Measurements from ENCODE around the gene MYH13. TPM values are rescaled to one million over a fixed set of nuclear protein-coding genes. Genes with fewer than 3 reads are reported as not detected.

MYH13 gene
- total RNA-seq, 2 experiments from 2014 or later = not detected

DNA sequence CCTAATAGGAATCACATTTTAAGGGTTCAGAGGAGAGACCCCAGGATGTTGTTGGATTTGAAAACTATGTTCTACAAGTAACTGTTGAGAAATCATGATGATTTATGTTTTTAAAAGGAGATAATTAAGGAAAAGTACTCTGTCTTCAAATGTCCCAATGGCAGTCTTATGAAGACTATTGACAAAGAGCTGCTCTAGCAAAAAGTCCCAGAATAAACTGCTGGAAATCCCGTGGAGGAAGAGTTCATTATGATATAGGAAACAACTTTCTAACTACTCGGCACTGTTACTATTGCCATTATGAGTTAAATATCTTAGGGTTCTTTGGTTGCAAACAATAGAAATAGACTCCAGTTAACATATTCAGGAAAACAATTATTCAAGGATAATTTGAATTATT is 108.8 kb downstream of the MYH13 start:
- DNase-seq (ENCODE audit: low spot score) = no peak
- Histone ChIP-seq H3K27ac (ENCODE audit: low read depth, low read length, poor library complexity, severe bottlenecking) (no peak overlapping the region), H3K9me3 (ENCODE audit: low read length) (no peaks in the 10 kb centered on the region), H4K20me1 (ENCODE audit: insufficient read depth, low read length) (no peaks in the 10 kb centered on the region), H3K9me2 (ENCODE audit: insufficient read depth, low read length) (no peaks in the 10 kb centered on the region), H3K4me3 (ENCODE audit: low read depth, low read length, poor library complexity, severe bottlenecking) (no peak overlapping the region), H3K4me2 (ENCODE audit: low read length) (no peak overlapping the region), H2AFZ (ENCODE audit: low read length) (no peak overlapping the region), H3K36me3 (ENCODE audit: insufficient read depth, low read length) (no peaks in the 10 kb centered on the region), H3K4me1 (ENCODE audit: insufficient read depth, low read length, poor library complexity, severe bottlenecking) (no peaks in the 10 kb centered on the region), H3K79me2 (ENCODE audit: insufficient read depth, low read depth, low read length) (no peaks in the 10 kb centered on the region)
- ChIA-PET CTCF (ENCODE audit: unreplicated experiment) (no interaction called here), POLR2A (no interaction called here)
- intact Hi-C loops (cut with micrococcal nuclease; ENCODE audit: unreplicated experiment) = no loop called here
- no TSS peak for BruUV-seq (replicated peaks)
- no peak for TF ChIP-seq EZH2phosphoT487 (IDR thresholded peaks at IDR 0.05; ENCODE audit: borderline replicate concordance, low read depth, low read length)
- TF ChIP-seq, protein P1, sequence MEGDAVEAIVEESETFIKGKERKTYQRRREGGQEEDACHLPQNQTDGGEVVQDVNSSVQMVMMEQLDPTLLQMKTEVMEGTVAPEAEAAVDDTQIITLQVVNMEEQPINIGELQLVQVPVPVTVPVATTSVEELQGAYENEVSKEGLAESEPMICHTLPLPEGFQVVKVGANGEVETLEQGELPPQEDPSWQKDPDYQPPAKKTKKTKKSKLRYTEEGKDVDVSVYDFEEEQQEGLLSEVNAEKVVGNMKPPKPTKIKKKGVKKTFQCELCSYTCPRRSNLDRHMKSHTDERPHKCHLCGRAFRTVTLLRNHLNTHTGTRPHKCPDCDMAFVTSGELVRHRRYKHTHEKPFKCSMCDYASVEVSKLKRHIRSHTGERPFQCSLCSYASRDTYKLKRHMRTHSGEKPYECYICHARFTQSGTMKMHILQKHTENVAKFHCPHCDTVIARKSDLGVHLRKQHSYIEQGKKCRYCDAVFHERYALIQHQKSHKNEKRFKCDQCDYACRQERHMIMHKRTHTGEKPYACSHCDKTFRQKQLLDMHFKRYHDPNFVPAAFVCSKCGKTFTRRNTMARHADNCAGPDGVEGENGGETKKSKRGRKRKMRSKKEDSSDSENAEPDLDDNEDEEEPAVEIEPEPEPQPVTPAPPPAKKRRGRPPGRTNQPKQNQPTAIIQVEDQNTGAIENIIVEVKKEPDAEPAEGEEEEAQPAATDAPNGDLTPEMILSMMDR (conservative IDR thresholded peaks at IDR 0.05; ENCODE audit: low read length) = no peak

- H3K4me2 ChIP-seq (ENCODE audit: low read length) = no peak overlapping the region
- no TSS peak for BruUV-seq (replicated peaks)
- ChIA-PET CTCF (ENCODE audit: unreplicated experiment) (no interaction called here), POLR2A (no interaction called here)
- intact Hi-C loops (cut with micrococcal nuclease; ENCODE audit: unreplicated experiment) = no loop called here
- H3K4me3 ChIP-seq (ENCODE audit: low read depth, low read length, poor library complexity, severe bottlenecking) = no peak overlapping the region
- H3K9me3 ChIP-seq (ENCODE audit: low read length) = no peaks in the 10 kb centered on the region
- H3K9me2 ChIP-seq (ENCODE audit: insufficient read depth, low read length) = no peaks in the 10 kb centered on the region
- no peaks in the 10 kb centered on the region for H3K79me2 ChIP-seq (ENCODE audit: insufficient read depth, low read depth, low read length)
- no peak overlapping the region for H2AFZ ChIP-seq (ENCODE audit: low read length)
- no peaks in the 10 kb centered on the region for H3K4me1 ChIP-seq (ENCODE audit: insufficient read depth, low read length, poor library complexity, severe bottlenecking)
- DNase-seq (ENCODE audit: low spot score) = no peak
- no peaks in the 10 kb centered on the region for H4K20me1 ChIP-seq (ENCODE audit: insufficient read depth, low read length)
- H3K36me3 ChIP-seq (ENCODE audit: insufficient read depth, low read length) = no peaks in the 10 kb centered on the region
- H3K27ac ChIP-seq (ENCODE audit: low read depth, low read length, poor library complexity, severe bottlenecking) = no peak overlapping the region
- no peak for TF ChIP-seq EZH2phosphoT487 (IDR thresholded peaks at IDR 0.05; ENCODE audit: borderline replicate concordance, low read depth, low read length)
- TF ChIP-seq, protein P1 (conservative IDR thresholded peaks at IDR 0.05; ENCODE audit: low read length) = no peak
Measured at GRCh38 chr17:10262451-10262850, 110.4 kb downstream of the MYH13 start.

GRCh38 chr17:10261098-10261497 is 111.7 kb downstream of the MYH13 start:
- H3K9me2 ChIP-seq (ENCODE audit: insufficient read depth, low read length) = no peaks in the 10 kb centered on the region
- POLR2A ChIA-PET = no interaction called here
- CTCF ChIA-PET (ENCODE audit: unreplicated experiment) = no interaction called here
- no peak overlapping the region for H3K27ac ChIP-seq (ENCODE audit: low read depth, low read length, poor library complexity, severe bottlenecking)
- no peak overlapping the region for H3K4me3 ChIP-seq (ENCODE audit: low read depth, low read length, poor library complexity, severe bottlenecking)
- no peaks in the 10 kb centered on the region for H4K20me1 ChIP-seq (ENCODE audit: insufficient read depth, low read length)
- no peaks in the 10 kb centered on the region for H3K36me3 ChIP-seq (ENCODE audit: insufficient read depth, low read length)
- H3K79me2 ChIP-seq (ENCODE audit: insufficient read depth, low read depth, low read length) = no peaks in the 10 kb centered on the region
- no peak overlapping the region for H3K4me2 ChIP-seq (ENCODE audit: low read length)
- no peaks in the 10 kb centered on the region for H3K4me1 ChIP-seq (ENCODE audit: insufficient read depth, low read length, poor library complexity, severe bottlenecking)
- TF ChIP-seq, protein P1 (conservative IDR thresholded peaks at IDR 0.05; ENCODE audit: low read length) = no peak
- no peak for TF ChIP-seq EZH2phosphoT487 (IDR thresholded peaks at IDR 0.05; ENCODE audit: borderline replicate concordance, low read depth, low read length)
- no peak for DNase-seq (ENCODE audit: low spot score)
- H3K9me3 ChIP-seq (ENCODE audit: low read length) = no peaks in the 10 kb centered on the region
- H2AFZ ChIP-seq (ENCODE audit: low read length) = no peak overlapping the region
- BruUV-seq (replicated peaks) = no TSS peak
- intact Hi-C loops (cut with micrococcal nuclease; ENCODE audit: unreplicated experiment) = no loop called here
